GM12873 (cell line): ENCODE measurements around the gene COL21A1.

ENCODE experiments used
- TF ChIP-seq, protein P1 (sequence below): IDR thresholded peaks from 2 replicates; pipeline ENCODE4 v1.5.1; 2012; ENCODE audit warnings: low read depth, mild to moderate bottlenecking, moderate library complexity, low read length, control low read depth; ENCODE audit not compliant: insufficient read depth; ENCODE audit errors: missing control alignments

Gene COL21A1

DNA sequence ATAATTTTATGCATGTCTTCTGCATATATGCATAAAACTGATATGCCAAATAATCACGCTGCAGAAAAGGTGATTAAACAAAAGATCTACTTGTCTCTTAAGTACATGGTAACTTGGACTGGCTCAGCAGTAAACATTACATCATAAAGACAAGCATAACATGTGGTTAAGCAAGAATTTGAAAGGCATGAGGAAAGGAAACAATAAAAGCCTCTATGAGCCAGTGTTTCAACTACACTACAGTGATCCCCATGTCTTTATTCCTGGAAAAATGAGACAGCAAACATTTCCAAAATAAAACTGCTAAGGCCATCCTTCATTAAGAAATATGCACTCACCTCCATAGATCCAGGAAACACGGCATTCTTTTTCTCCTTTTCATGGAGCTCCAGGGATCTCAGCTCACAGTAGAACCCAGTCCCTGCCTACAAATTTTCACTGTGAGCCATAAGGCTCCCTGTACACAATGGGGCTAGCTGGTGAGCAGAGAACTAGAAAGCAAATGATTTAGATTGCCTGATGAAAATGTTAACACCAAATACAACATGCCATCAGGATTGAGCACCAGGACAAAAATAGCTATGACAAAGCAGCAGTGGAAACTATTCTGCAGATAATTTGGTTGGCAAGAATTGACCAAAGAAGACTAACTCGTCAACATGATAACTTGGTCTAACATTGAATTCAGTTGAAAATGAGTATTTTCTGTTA, 156.1 kb downstream of the COL21A1 start:
- TF ChIP-seq, protein P1, sequence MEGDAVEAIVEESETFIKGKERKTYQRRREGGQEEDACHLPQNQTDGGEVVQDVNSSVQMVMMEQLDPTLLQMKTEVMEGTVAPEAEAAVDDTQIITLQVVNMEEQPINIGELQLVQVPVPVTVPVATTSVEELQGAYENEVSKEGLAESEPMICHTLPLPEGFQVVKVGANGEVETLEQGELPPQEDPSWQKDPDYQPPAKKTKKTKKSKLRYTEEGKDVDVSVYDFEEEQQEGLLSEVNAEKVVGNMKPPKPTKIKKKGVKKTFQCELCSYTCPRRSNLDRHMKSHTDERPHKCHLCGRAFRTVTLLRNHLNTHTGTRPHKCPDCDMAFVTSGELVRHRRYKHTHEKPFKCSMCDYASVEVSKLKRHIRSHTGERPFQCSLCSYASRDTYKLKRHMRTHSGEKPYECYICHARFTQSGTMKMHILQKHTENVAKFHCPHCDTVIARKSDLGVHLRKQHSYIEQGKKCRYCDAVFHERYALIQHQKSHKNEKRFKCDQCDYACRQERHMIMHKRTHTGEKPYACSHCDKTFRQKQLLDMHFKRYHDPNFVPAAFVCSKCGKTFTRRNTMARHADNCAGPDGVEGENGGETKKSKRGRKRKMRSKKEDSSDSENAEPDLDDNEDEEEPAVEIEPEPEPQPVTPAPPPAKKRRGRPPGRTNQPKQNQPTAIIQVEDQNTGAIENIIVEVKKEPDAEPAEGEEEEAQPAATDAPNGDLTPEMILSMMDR: no peak

DNA sequence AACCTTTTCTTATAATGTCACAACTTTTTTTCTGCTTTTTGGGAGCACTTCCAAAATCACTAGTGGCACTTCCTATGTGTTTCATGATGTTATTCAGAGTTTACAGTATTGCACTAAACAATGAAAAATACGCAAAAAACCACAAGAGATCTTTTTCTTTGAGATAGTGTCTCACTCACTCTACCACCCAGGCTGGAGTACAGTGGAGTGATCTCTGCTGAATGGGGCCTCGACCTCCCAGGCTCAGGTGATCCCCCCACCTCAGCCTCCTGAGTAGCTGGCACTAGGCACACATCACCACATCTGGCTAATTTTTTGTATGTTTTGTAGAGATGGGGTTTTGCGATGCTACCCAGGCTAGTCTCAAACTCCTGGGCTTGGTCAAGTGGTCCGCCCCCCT, 158.7 kb downstream of the COL21A1 start:
- TF ChIP-seq, protein P1: no peak

DNA sequence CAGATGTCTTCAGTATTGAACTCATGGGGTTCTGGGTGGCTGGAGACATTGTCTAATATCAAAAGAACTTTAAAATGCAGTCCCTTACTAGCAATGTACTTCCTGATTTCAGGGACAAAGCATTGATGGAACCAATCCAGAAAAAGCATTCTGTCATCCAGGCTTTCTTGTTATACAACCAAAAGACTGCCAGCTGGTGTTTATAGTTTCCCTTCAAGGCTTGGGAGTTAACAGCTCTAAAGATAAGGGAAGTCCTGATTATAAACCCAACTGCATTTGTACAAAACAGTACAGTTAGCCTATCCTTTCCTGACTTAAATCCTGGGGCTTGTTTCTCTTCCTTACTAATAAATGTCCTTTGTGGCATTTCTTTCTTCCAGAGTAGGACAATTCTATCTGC, 160.0 kb downstream of the COL21A1 start:
- TF ChIP-seq, protein P1: no peak

- TF ChIP-seq, protein P1: no peak
Observed at GRCh38 chr6:56079751-56080540, 167.4 kb downstream of the COL21A1 start.

- TF ChIP-seq, protein P1: no peak
Observed at GRCh38 chr6:56076033-56076432, 171.3 kb downstream of the COL21A1 start.

DNA sequence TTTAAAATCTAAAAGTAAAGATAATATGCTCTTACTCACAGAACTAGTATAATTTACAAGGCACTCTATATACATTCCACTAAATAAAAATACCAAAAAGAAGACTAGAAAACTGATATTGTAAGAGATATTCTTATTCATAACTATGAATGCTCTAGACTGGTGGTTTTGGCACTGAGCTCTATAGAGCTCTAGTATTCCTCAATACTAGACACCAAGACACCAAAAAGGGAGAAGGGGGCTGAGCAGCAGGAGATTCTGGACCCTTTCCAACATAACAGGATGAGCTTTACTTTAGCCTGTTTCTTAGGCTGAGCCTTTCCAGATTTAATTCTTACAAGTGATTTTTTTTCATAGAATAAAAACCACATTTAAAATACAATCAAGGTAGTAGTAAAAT, 173.6 kb downstream of the COL21A1 start:
- TF ChIP-seq, protein P1: no peak

GRCh38 chr6:56073315-56073714, 174.1 kb downstream of the COL21A1 start:
- TF ChIP-seq, protein P1: no peak
